ENCODE results near the gene DTNA. TPM values are rescaled to one million over a fixed set of nuclear protein-coding genes. Genes with fewer than 3 reads are reported as not detected.

DTNA gene
- total RNA-seq, 1 experiment from 2014 or later = 10.4 TPM

DNA sequence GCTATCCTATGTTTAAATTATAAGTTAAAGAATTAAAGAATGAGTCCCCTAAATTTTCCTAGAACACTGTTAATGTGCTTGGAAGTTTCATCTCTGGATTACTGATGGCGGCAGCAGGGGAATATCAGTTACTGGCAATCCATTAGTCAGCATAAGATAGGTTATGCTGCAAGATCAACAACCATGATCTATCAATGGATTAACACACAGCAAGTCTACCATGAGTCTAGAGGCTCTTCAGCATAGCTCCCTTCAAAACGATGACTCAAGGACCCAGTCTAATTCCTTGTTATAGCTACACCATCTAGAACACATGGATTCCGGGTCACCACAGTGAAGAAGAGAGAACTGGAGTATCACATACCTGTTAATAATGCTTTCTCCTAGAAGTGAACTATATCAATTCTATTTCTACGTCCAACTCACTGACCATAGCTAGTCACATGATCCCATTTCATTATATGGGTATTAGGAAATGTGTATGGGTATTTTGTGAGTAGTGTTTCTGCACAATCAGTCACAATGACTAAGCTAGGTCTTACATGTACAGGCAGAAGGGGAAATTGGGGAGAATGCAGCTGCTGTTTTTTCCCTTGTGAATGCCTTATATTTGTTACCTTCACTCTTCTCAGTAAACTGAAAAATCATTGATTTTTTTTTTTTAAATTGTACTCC, 222.8 kb downstream of the DTNA start:
- BruUV-seq (replicated peaks) = no TSS peak
- no peaks in the 10 kb centered on the region for H3K9me3 ChIP-seq
- peaks cover 20% of the 10 kb centered on the region for H3K4me1 ChIP-seq
- intact Hi-C loops (cut with micrococcal nuclease; ENCODE audit: unreplicated experiment) = no loop called here
- H3K36me3 ChIP-seq (ENCODE audit: control insufficient read depth, insufficient read depth, low read length) = no peaks in the 10 kb centered on the region
- no peaks in the 10 kb centered on the region for H3K27me3 ChIP-seq (replicated peaks; ENCODE audit: control insufficient read depth, insufficient read depth, low read length)
- Mint-ChIP-seq H3K27ac (ENCODE audit: unreplicated experiment) (no peak overlapping the region), H3K9me3 (ENCODE audit: unreplicated experiment) (no peaks in the 10 kb centered on the region), H3K27me3 (ENCODE audit: insufficient read depth, unreplicated experiment) (no peaks in the 10 kb centered on the region), H3K4me1 (ENCODE audit: low read depth, unreplicated experiment) (peaks cover 1% of the 10 kb centered on the region), H3K36me3 (ENCODE audit: insufficient read depth, unreplicated experiment) (no peaks in the 10 kb centered on the region), H3K4me3 (ENCODE audit: unreplicated experiment) (no peak overlapping the region)
- TF ChIP-seq, protein P1, sequence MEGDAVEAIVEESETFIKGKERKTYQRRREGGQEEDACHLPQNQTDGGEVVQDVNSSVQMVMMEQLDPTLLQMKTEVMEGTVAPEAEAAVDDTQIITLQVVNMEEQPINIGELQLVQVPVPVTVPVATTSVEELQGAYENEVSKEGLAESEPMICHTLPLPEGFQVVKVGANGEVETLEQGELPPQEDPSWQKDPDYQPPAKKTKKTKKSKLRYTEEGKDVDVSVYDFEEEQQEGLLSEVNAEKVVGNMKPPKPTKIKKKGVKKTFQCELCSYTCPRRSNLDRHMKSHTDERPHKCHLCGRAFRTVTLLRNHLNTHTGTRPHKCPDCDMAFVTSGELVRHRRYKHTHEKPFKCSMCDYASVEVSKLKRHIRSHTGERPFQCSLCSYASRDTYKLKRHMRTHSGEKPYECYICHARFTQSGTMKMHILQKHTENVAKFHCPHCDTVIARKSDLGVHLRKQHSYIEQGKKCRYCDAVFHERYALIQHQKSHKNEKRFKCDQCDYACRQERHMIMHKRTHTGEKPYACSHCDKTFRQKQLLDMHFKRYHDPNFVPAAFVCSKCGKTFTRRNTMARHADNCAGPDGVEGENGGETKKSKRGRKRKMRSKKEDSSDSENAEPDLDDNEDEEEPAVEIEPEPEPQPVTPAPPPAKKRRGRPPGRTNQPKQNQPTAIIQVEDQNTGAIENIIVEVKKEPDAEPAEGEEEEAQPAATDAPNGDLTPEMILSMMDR (IDR thresholded peaks at IDR 0.05; ENCODE audit: insufficient read depth in 1 of 2, low read depth in 1 of 2, low read length in 1 of 2, severe bottlenecking in 1 of 2, unreplicated experiment in 1 of 2) = no peak
- ChIA-PET CTCF (no interaction called here), POLR2A (no interaction called here)
- DNase-seq = no peak
- H3K4me3 ChIP-seq (ENCODE audit: low read depth, low read length) = no peak overlapping the region

DNA sequence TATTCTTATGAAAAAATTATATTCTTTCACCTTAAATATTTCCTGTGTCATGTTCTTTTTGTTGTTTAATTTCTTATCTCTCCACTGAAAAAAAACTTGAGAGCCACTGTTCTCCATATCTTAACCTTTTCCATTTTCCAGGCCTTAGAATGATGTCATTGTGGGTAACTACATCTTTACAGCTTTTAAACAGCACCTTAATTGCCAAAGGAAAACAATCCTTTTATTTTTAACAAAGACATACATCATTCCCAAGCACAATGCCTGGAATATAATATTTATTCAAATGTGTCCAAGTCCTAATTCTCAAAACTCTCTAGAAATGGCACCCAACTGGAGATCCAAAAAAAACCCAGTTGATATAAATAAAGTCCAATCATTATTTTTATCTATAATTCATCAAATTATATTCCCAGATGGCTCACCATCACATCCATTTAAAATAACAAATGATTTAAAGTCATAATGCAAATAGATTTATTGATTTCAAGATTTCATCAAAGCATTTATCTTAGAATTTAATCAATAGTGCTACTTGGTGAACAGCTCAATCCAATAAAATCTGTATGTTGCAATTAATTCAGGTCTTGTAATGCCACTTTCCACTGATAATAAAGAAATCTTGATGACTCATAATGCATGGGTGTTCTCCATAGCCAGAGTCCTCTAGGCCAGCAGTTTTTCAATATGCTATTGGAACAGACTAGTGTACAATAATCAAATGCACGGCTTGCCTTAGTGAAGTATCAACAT, 224.0 kb downstream of the DTNA start:
- no peak for DNase-seq

GRCh38 chr18:34936772-34937171, 226.7 kb downstream of the DTNA start:
- Mint-ChIP-seq H3K27ac (ENCODE audit: unreplicated experiment) (no peak overlapping the region), H3K27me3 (ENCODE audit: insufficient read depth, unreplicated experiment) (no peaks in the 10 kb centered on the region), H3K9me3 (ENCODE audit: unreplicated experiment) (no peaks in the 10 kb centered on the region), H3K4me3 (ENCODE audit: unreplicated experiment) (no peak overlapping the region), H3K36me3 (ENCODE audit: insufficient read depth, unreplicated experiment) (no peaks in the 10 kb centered on the region), H3K4me1 (ENCODE audit: low read depth, unreplicated experiment) (no peaks in the 10 kb centered on the region)
- BruUV-seq (replicated peaks) = no TSS peak
- no peak for DNase-seq
- TF ChIP-seq, protein P1 (IDR thresholded peaks at IDR 0.05; ENCODE audit: insufficient read depth in 1 of 2, low read depth in 1 of 2, low read length in 1 of 2, severe bottlenecking in 1 of 2, unreplicated experiment in 1 of 2) = no peak
- no peaks in the 10 kb centered on the region for H3K4me1 ChIP-seq
- ChIA-PET POLR2A (no interaction called here), CTCF (no interaction called here)
- no peaks in the 10 kb centered on the region for H3K9me3 ChIP-seq
- H3K36me3 ChIP-seq (ENCODE audit: control insufficient read depth, insufficient read depth, low read length) = no peaks in the 10 kb centered on the region
- intact Hi-C loops (cut with micrococcal nuclease; ENCODE audit: unreplicated experiment) = no loop called here
- H3K4me3 ChIP-seq (ENCODE audit: low read depth, low read length) = no peak overlapping the region
- no peaks in the 10 kb centered on the region for H3K27me3 ChIP-seq (replicated peaks; ENCODE audit: control insufficient read depth, insufficient read depth, low read length)

More for the DNA sequence above, 224.0 kb downstream of the DTNA start:
- BruUV-seq (replicated peaks) = no TSS peak
- Histone ChIP-seq H3K27me3 (replicated peaks; ENCODE audit: control insufficient read depth, insufficient read depth, low read length) (no peaks in the 10 kb centered on the region), H3K4me3 (ENCODE audit: low read depth, low read length) (no peak overlapping the region), H3K4me1 (peaks cover 9% of the 10 kb centered on the region), H3K36me3 (ENCODE audit: control insufficient read depth, insufficient read depth, low read length) (no peaks in the 10 kb centered on the region), H3K9me3 (no peaks in the 10 kb centered on the region)
- Mint-ChIP-seq H3K9me3 (ENCODE audit: unreplicated experiment) (no peaks in the 10 kb centered on the region), H3K4me3 (ENCODE audit: unreplicated experiment) (no peak overlapping the region), H3K36me3 (ENCODE audit: insufficient read depth, unreplicated experiment) (no peaks in the 10 kb centered on the region), H3K27ac (ENCODE audit: unreplicated experiment) (no peak overlapping the region), H3K27me3 (ENCODE audit: insufficient read depth, unreplicated experiment) (no peaks in the 10 kb centered on the region), H3K4me1 (ENCODE audit: low read depth, unreplicated experiment) (no peaks in the 10 kb centered on the region)
- intact Hi-C loops (cut with micrococcal nuclease; ENCODE audit: unreplicated experiment) = no loop called here
- CTCF ChIA-PET = no interaction called here
- POLR2A ChIA-PET = no interaction called here
- TF ChIP-seq, protein P1 (IDR thresholded peaks at IDR 0.05; ENCODE audit: insufficient read depth in 1 of 2, low read depth in 1 of 2, low read length in 1 of 2, severe bottlenecking in 1 of 2, unreplicated experiment in 1 of 2) = no peak
